ENCODE results near the gene LRRTM4.
"Not testable (repeated sequence)": the region's sequence is repeated elsewhere in the genome, so short reads cannot be mapped to it uniquely, and the experiment has no call there.

The LRRTM4 gene

GRCh38 chr2:76760367-76760704 lies 761.8 kb downstream of the LRRTM4 start:
- DNase-seq (ENCODE audit: low read depth in 1 of 2, low spot score in 1 of 2), result no peak

- no peak for DNase-seq (ENCODE audit: low read depth in 1 of 2, low spot score in 1 of 2)
Observed at GRCh38 chr2:76759634-76760366, 762.4 kb downstream of the LRRTM4 start.

- DNase-seq (ENCODE audit: low read depth in 1 of 2, low spot score in 1 of 2), result no peak
Observed at GRCh38 chr2:76752506-76752905, 769.7 kb downstream of the LRRTM4 start.

DNA sequence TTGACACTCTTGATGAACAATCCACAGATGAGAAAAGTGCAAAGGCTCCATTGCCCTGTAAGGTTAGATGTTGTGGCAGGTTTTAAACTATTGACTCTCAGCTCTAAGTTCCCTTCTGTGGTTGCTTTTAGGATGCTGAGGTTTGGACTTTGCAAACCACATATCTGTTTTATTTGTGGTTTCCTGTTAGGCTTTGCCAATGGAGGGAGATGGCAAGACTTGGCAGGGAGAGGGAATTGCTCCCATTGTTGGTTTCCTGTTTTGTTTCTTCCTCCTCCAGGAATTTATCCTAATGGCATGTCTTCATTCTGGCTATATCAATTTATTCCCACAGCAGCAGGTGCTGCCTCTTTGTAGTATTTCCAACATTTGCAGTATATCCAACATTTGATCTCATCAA lies 772.3 kb downstream of the LRRTM4 start:
- DNase-seq (ENCODE audit: low read depth in 1 of 2, low spot score in 1 of 2), result no peak

- no peak for DNase-seq (ENCODE audit: low read depth in 1 of 2, low spot score in 1 of 2)
Observed at GRCh38 chr2:76748581-76749296, 773.4 kb downstream of the LRRTM4 start.

DNA sequence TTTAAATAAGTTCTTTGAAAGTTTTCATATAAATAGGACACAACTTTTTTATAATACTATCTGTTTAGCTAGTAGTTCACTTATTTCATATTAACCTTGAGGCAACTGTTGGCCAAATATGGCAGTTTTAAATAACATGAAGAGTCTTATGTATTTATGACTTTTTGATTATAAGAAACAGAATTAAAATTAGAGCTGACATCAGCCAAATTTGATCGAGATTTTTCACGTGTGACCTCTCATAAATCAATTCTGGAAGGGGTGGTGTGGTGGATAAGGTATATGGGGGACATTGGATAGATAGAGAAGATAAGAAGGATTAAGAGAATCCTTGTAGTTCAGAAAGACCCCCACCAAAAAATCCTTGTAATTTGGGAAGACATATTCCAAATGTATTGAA lies 776.6 kb downstream of the LRRTM4 start:
- DNase-seq (ENCODE audit: low read depth in 1 of 2, low spot score in 1 of 2), result no peak

- no peak for DNase-seq (ENCODE audit: low read depth in 1 of 2, low spot score in 1 of 2)
Observed at GRCh38 chr2:76737607-76738006, 784.6 kb downstream of the LRRTM4 start.

DNA sequence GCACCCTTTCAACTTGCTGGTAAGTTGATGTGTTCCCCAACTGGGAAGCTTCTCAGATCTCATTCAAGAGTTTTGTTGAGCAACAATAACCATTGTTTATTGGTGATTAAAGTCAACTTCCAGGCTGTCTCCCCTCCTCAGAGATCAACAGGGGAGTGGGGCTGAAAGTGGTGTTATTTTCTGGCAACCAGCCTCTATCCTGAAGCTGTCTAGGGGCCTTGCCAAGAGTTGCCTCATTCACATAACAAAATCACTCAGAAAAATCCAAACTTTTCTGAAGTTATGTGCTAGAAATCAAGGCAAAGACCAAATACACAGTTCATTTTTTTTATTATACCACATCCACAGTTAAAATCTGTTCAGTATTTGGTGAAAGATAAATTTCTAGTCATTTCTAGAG lies 788.4 kb downstream of the LRRTM4 start:
- DNase-seq (ENCODE audit: low read depth in 1 of 2, low spot score in 1 of 2), result no peak

- no peak for DNase-seq (ENCODE audit: low read depth in 1 of 2, low spot score in 1 of 2)
Observed at GRCh38 chr2:76731157-76731556, 791.0 kb downstream of the LRRTM4 start.

DNA sequence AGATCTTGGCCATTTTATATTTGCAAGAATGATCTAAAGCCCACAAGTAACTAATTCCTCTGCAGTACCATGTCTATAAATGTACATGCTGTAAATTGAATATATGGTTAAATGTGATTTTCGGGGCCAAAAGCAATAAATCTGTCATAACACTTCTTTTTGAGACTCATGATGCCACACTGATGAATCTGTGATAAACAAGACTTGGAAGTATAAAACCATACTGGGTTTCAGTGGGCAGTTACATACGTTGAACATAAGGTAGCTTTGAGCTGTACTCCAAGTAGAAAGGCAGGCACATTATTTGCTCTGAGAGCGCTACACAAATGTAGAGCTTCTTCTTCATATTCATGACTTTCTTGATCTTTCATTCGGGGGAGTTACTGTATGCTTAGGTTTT lies 792.2 kb downstream of the LRRTM4 start:
- no peak for DNase-seq (ENCODE audit: low read depth in 1 of 2, low spot score in 1 of 2)

DNA sequence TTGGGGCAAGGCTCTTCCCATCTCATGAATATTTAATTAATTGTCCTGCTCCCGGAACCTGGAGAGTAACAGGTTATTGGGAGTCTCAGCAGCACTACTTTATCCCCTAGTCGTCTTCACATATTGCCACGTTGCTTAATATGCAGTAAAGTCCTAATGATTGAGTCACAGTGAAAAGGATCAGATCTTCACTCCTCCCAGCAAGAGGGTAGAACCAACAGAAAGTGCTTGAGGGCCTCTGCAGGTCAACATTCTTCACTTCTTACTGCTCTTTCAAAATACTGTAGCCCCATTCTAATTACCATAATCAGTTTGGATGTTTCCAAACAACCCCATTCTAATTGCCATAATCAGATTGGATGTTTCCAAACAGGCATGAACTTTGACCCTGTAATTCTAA lies 801.0 kb downstream of the LRRTM4 start:
- DNase-seq (ENCODE audit: low read depth in 1 of 2, low spot score in 1 of 2), result no peak

DNA sequence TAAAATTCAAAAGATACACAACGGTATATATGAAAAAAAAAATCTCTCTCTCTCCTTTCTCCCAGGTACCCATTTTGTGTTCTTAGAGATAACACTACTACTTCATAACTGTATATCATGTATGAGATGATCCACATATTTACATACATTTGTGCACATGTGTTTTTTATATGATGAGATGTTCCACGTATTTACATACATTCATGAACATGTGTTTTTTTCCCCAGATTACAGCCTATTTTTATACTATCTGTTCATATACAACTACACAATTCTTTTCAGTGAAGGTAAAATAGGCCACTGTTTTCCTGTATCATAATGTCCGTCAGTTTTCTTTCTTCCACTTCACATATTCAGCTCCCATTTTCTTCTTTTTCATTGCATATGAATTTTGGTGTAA lies 808.9 kb downstream of the LRRTM4 start:
- no peak for DNase-seq (ENCODE audit: low read depth in 1 of 2, low spot score in 1 of 2)

- DNase-seq (ENCODE audit: low read depth in 1 of 2, low spot score in 1 of 2), result no peak
Observed at GRCh38 chr2:76711490-76711889, 810.7 kb downstream of the LRRTM4 start.

- DNase-seq (ENCODE audit: low read depth in 1 of 2, low spot score in 1 of 2), result no peak
Observed at GRCh38 chr2:76700894-76701293, 821.3 kb downstream of the LRRTM4 start.

GRCh38 chr2:76697998-76698713 lies 824.0 kb downstream of the LRRTM4 start:
- not testable (repeated sequence) for DNase-seq (ENCODE audit: low read depth in 1 of 2, low spot score in 1 of 2)
